GM10266 (cell line): ENCODE data around the gene CLK1.

Source experiments
- DNase-seq: peaks from one replicate; pipeline ENCODE4 v3.0.0; 2012; ENCODE audit errors: extremely low spot score
- CTCF ChIP-seq: IDR thresholded peaks from 2 replicates; pipeline ENCODE4 v1.5.1; 2012; ENCODE audit warnings: mild to moderate bottlenecking, low read depth; ENCODE audit not compliant: control insufficient read depth, insufficient read depth; ENCODE audit errors: missing control alignments

CLK1 gene

DNA sequence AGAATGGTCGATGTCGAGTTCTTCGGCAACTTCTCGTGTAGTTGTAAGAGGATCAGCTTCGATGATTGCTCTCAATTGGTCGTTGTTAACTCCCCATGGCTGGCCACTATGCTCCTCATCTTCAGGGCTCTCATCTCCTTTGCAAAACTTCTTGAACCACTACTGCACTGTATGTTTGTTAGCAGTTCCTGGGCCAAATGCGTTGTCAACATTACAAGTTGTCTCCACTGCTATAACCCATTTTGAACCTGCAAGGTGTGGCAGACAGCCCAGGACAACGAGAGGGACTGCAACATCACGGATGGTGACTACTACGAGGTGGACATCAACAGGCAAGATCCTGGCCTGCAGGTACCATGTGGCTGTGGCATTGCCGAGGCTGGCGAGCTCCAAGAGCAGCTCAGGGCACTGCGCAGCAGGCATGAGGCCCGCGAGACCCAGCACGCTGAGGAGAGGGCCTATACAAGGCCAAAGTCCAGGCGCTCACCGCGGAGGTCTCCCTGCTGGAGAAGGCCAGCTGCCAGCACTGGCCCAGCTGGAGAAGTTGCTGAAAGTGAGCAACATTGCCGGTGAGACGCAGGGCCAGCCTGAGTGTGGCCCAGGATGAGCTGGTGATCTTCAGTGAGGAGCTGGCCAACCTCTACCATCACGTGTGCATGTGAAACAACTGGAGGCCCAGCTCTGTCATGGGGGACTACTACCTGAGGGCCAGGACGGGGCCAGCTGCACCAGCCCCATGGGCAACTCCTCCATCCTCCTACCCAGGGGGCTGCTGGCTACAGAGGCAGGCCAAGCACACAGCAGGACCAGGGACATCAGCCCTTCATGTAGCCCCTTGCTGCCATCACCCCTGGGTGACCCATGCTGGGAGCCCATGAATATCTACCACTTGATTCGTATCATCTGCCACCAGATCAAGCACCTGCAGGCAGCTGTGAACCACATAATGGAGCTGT, 20.2 kb downstream of the CLK1 start:
- TF ChIP-seq CTCF = no peak
- no peak for DNase-seq

- TF ChIP-seq CTCF = no peak
- DNase-seq = no peak
These were observed 24.9 kb downstream of the CLK1 start for GRCh38 chr2:200839513-200839912.

GRCh38 chr2:200834701-200835100, 29.8 kb downstream of the CLK1 start:
- TF ChIP-seq CTCF = no peak
- no peak for DNase-seq

- DNase-seq = no peak
- TF ChIP-seq CTCF = no peak
These were observed 35.2 kb downstream of the CLK1 start for GRCh38 chr2:200829258-200829655.

DNA sequence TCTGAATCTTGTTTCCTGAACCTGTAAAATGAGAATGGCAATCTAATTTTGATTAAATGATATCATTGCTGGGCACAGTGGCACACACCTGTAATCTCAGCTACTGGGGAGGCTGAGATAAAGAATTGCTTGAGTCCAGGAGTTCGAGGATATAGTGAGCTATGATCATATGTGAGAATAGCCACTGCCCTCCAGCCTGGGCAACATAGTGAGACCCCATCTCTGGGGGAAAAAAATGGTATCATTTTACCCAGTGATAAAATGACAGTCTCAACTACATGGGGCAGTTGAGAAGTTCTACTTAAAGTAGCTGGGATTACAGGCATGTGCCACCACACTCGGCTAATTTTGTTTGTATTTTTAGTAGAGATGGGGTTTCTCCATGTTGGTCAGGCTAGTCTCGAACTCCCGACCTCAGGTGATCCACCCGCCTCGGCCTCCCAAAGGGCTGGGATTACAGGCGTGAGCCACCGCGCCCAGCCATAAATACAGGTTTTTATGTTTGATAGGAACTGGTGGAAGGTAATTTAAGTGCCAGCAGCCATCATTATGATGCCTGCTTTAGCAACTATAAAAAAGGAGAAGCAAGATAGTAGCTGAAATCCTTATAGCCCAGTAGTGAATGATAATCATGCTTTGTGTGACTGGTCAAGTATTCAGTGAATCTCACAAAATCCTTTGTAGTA, 35.7 kb downstream of the CLK1 start:
- no peak for DNase-seq
- no peak for TF ChIP-seq CTCF

DNA sequence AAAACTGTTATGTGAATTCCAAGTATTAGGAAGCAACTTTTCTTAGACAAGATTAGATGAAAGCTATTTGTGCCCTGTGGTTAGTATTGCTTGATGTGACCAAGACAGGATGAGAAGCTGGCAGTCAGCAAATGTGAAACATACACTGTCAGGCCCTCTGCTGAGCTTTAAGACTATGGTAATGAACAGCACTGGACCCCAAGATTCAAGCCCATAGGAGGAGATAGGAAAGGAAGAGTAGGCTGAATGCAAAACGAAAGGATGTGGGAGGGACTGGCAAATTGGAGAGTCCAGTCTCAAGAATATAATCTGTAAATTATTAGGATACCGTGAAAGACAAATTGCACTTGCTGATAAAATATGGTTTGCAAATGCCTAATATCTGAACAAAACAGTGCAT, 36.4 kb downstream of the CLK1 start:
- DNase-seq = no peak
- TF ChIP-seq CTCF = no peak
